Caco-2 (cell line): ENCODE data around the gene RPL37A. TPM values are rescaled to one million over a fixed set of nuclear protein-coding genes. Genes with fewer than 3 reads are reported as not detected.

ENCODE experiments used
- BruUV-seq: library from RNA; stranded (reverse); fragments of 400-500 nt; replicated peaks from 2 replicates; lab custom pipeline; 2021; lab: Mats Ljungman, UMichigan
- CTCF ChIA-PET: fragments of 300-600 bp; sonication (Branson Sonifier 250); formaldehyde crosslinking; loops from one replicate; lab custom pipeline; 2022; ENCODE audit warnings: antibody characterized with exemption; lab: Charles Lee
- POLR2A ChIA-PET: fragments of 300-600 bp; sonication (Branson Sonifier 250); formaldehyde crosslinking; loops from one replicate; lab custom pipeline; 2022; ENCODE audit warnings: antibody characterized with exemption; lab: Charles Lee
- DNase-seq, 2 experiments: peaks; one replicate each; pipeline versions ENCODE4 v3.0.0 to v3.0.0-alpha.2; 2020 to 2022
- H3K27me3 ChIP-seq: replicated peaks from 2 replicates; pipeline ENCODE4 v1.6.0; 2011; ENCODE audit warnings: low read length; ENCODE audit not compliant: control insufficient read depth, insufficient read depth
- H3K36me3 ChIP-seq: 2 replicates; pipeline ENCODE4 v1.5.1; 2011; ENCODE audit warnings: low read length; ENCODE audit not compliant: control insufficient read depth, insufficient read depth
- H3K4me1 ChIP-seq: fragments of 250-450 bp; sonication (Bioruptor Pico); 2 replicates; pipeline ENCODE4 v1.5.1; 2020; ENCODE audit warnings: mild to moderate bottlenecking
- H3K4me3 ChIP-seq: 2 replicates; pipeline ENCODE4 v1.5.1; 2011; ENCODE audit warnings: low read depth, mild to moderate bottlenecking, control low read depth, low read length
- H3K9me3 ChIP-seq: fragments of 250-450 bp; sonication (Bioruptor Pico); 2 replicates; pipeline ENCODE4 v1.5.1; 2020; ENCODE audit warnings: mild to moderate bottlenecking, moderate library complexity
- H3K27ac Mint-ChIP-seq: one replicate; pipeline ENCODE4 v1.8.0; 2022; ENCODE audit warnings: mixed read lengths; ENCODE audit not compliant: unreplicated experiment
- H3K27me3 Mint-ChIP-seq: one replicate; pipeline ENCODE4 v1.8.0; 2022; ENCODE audit warnings: mixed read lengths; ENCODE audit not compliant: insufficient read depth, unreplicated experiment
- H3K36me3 Mint-ChIP-seq: one replicate; pipeline ENCODE4 v1.8.0; 2022; ENCODE audit warnings: mild to moderate bottlenecking, mixed read lengths; ENCODE audit not compliant: insufficient read depth, unreplicated experiment
- H3K4me1 Mint-ChIP-seq: one replicate; pipeline ENCODE4 v1.8.0; 2022; ENCODE audit warnings: low read depth, mixed read lengths; ENCODE audit not compliant: unreplicated experiment
- H3K4me3 Mint-ChIP-seq: one replicate; pipeline ENCODE4 v1.8.0; 2022; ENCODE audit warnings: mild to moderate bottlenecking, moderate library complexity, mixed read lengths; ENCODE audit not compliant: unreplicated experiment
- H3K9me3 Mint-ChIP-seq: one replicate; pipeline ENCODE4 v1.8.0; 2022; ENCODE audit warnings: mixed read lengths; ENCODE audit not compliant: unreplicated experiment
- intact Hi-C: fragments of 100-400 bp; cut with micrococcal nuclease; formaldehyde crosslinking; loops from one replicate; pipeline ENCODE4 v1.10.0; 2022; ENCODE audit not compliant: unreplicated experiment
- total RNA-seq: library from RNA; stranded (reverse); gene quantifications from 2 replicates; pipeline ENCODE4 v1.2.3, GENCODE V29; 2022
- TF ChIP-seq, protein P1 (sequence below), 2 experiments: fragments of 200-600 bp in 1 of 2; IDR thresholded peaks; 1 replicate in 1 of 2; 2 replicates in 1 of 2; pipeline versions ENCODE4 v1.5.1 to v1.8.0; 2011 to 2022; ENCODE audit warnings: antibody characterized with exemption in 1 of 2, control low read depth in 1 of 2, inconsistent platforms in 1 of 2, low read depth in 1 of 2, low read length in 1 of 2, mild to moderate bottlenecking in 1 of 2, moderate library complexity in 1 of 2; ENCODE audit not compliant: insufficient read depth in 1 of 2, severe bottlenecking in 1 of 2, unreplicated experiment in 1 of 2

Gene RPL37A
- total RNA-seq, 1 experiment from 2014 or later, result 2,873 TPM

DNA sequence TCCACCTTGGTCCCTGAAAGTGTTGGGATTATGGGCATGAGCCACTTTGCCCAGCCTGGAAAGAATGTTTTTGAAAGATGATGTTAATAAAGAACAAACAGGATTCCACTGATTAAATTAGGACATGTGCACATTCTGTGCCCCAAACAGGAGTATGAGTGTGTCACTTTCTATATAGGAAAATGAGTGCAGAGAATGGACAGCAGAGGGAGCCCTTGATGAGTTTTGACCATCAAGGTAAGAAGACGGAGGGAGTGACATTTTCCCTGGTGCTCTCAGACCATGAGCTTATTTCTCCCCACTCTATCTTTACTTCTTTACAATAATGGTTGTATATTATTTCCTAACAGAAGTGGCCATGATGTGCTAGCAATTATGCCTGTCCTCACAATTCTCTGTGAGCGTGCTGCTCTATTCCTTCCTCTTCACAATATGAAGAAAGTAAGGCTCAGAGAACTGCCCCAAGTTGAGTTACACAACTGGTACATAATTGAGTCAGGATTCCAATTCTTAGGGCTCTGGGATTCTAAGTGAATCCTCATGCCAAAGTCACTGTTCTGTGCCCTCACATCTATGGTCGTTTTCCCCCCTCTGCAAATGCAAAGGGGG, 20.6 kb downstream of the RPL37A start:
- Mint-ChIP-seq H3K4me3 (no peak overlapping the region), H3K27me3 (no peaks in the 10 kb centered on the region), H3K36me3 (no peaks in the 10 kb centered on the region), H3K9me3 (no peaks in the 10 kb centered on the region), H3K27ac (no peak overlapping the region), H3K4me1 (no peaks in the 10 kb centered on the region)
- Histone ChIP-seq H3K4me1 (no peaks in the 10 kb centered on the region), H3K9me3 (no peaks in the 10 kb centered on the region), H3K36me3 (no peaks in the 10 kb centered on the region), H3K27me3 (no peaks in the 10 kb centered on the region), H3K4me3 (no peak overlapping the region)
- CTCF ChIA-PET, result interaction anchor here (0.6 to 4.9 kb wide), 12 partner anchors 13 to 1516 kb away, joined by 3 to 70 read pairs (median 3); no protein-coding TSS in a partner anchor
- POLR2A ChIA-PET, result no interaction called here
- intact Hi-C loops, result loop anchor here (1.0 kb wide), 1 partner anchor 147 kb away; no protein-coding TSS in a partner anchor
- BruUV-seq, result no TSS peak
- DNase-seq, result peak; percentile 68 to 73
- TF ChIP-seq, protein P1, sequence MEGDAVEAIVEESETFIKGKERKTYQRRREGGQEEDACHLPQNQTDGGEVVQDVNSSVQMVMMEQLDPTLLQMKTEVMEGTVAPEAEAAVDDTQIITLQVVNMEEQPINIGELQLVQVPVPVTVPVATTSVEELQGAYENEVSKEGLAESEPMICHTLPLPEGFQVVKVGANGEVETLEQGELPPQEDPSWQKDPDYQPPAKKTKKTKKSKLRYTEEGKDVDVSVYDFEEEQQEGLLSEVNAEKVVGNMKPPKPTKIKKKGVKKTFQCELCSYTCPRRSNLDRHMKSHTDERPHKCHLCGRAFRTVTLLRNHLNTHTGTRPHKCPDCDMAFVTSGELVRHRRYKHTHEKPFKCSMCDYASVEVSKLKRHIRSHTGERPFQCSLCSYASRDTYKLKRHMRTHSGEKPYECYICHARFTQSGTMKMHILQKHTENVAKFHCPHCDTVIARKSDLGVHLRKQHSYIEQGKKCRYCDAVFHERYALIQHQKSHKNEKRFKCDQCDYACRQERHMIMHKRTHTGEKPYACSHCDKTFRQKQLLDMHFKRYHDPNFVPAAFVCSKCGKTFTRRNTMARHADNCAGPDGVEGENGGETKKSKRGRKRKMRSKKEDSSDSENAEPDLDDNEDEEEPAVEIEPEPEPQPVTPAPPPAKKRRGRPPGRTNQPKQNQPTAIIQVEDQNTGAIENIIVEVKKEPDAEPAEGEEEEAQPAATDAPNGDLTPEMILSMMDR (IDR thresholded peaks at IDR 0.05; ENCODE audit: insufficient read depth in 1 of 2, low read depth in 1 of 2, low read length in 1 of 2, severe bottlenecking in 1 of 2, unreplicated experiment in 1 of 2), result peak; percentile 71 to 72

DNA sequence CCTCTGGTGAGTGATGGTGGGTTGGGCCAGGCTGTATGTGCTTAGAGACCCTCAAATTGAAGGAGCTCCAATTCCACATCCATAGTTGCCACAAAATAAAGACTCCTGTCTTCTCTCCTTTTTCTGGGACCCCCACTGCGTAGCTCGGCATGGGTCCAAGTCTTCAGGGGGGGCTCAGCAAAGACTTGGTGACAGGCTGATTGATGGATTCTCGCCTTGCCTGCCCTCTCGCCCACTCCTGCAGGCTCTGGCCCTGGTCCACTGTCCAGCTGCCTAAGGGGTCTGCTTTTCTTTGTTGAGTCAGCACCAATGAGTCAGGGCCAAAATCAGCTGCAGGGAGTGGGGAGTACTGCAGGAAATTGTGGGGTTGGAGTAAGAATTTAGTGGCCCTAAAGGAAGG, 21.5 kb downstream of the RPL37A start:
- Mint-ChIP-seq H3K9me3 (no peaks in the 10 kb centered on the region), H3K27ac (no peak overlapping the region), H3K27me3 (no peaks in the 10 kb centered on the region), H3K4me1 (no peaks in the 10 kb centered on the region), H3K4me3 (no peak overlapping the region), H3K36me3 (no peaks in the 10 kb centered on the region)
- no peak overlapping the region for H3K4me3 ChIP-seq
- DNase-seq, result no peak
- BruUV-seq, result no TSS peak
- POLR2A ChIA-PET, result no interaction called here
- no peaks in the 10 kb centered on the region for H3K9me3 ChIP-seq
- no peaks in the 10 kb centered on the region for H3K4me1 ChIP-seq
- TF ChIP-seq, protein P1 (IDR thresholded peaks at IDR 0.05; ENCODE audit: insufficient read depth in 1 of 2, low read depth in 1 of 2, low read length in 1 of 2, severe bottlenecking in 1 of 2, unreplicated experiment in 1 of 2), result no peak
- H3K36me3 ChIP-seq, result no peaks in the 10 kb centered on the region
- intact Hi-C loops, result no loop called here
- CTCF ChIA-PET, result interaction anchor here (1.7 to 4.9 kb wide), 2 partner anchors 133 to 146 kb away, joined by 6 to 70 read pairs; no protein-coding TSS in a partner anchor
- H3K27me3 ChIP-seq, result no peaks in the 10 kb centered on the region

DNA sequence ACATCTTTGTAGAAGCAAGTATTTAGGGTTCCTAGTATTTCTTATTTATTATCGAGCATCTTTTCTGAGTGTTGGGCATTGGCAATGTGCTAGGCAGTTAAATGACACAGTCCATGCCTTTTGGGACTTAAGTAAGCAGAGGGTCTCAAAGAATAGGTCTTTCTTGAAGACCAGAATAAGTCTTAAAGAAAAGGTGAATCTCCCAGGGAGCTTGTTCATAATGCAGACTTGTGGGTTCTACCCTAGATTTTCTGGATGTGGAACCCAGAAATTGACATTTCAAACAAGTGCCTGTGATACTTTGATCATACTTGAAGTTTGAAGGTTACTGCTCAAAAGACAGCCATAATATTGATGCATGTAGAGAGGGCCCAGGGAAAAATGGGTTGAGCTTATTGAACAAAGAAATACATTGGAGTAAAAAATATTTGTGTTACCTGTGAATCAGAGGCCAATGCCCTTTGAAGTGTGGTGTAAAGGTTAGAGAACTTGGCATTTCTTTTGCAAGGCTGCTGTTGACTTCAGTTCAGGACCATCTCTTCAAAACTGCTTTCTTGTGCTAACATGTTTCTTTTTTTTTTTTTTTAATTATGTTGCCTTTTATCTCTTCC, 24.4 kb downstream of the RPL37A start:
- no peak overlapping the region for H3K27ac Mint-ChIP-seq
- H3K4me1 Mint-ChIP-seq, result no peaks in the 10 kb centered on the region
- Histone ChIP-seq H3K4me3 (no peak overlapping the region), H3K9me3 (no peaks in the 10 kb centered on the region), H3K36me3 (no peaks in the 10 kb centered on the region), H3K4me1 (no peaks in the 10 kb centered on the region), H3K27me3 (no peaks in the 10 kb centered on the region)
- H3K4me3 Mint-ChIP-seq, result no peak overlapping the region
- intact Hi-C loops, result no loop called here
- H3K27me3 Mint-ChIP-seq, result no peaks in the 10 kb centered on the region
- ChIA-PET POLR2A (no interaction called here), CTCF (no interaction called here)
- TF ChIP-seq, protein P1 (IDR thresholded peaks at IDR 0.05; ENCODE audit: insufficient read depth in 1 of 2, low read depth in 1 of 2, low read length in 1 of 2, severe bottlenecking in 1 of 2, unreplicated experiment in 1 of 2), result no peak
- DNase-seq, result no peak
- BruUV-seq, result no TSS peak
- no peaks in the 10 kb centered on the region for H3K9me3 Mint-ChIP-seq
- no peaks in the 10 kb centered on the region for H3K36me3 Mint-ChIP-seq
